HEK293 (cell line): Measurements from ENCODE around the gene PRSS8.

ENCODE experiments used
- BCL11B ChIP-seq: fragments of 450-650 bp; formaldehyde crosslinking; IDR thresholded peaks from 2 replicates; pipeline ENCODE4 v1.5.1; 2016; ENCODE audit warnings: low read depth, missing biosample characterization, missing genetic modification characterization
- CTCF ChIP-seq: fragments of 450-650 bp; formaldehyde crosslinking; IDR thresholded peaks from 2 replicates; pipeline ENCODE4 v1.5.1; 2016; ENCODE audit warnings: missing biosample characterization, missing genetic modification characterization
- KLF8 ChIP-seq: fragments of 450-650 bp; formaldehyde crosslinking; IDR thresholded peaks from 2 replicates; pipeline ENCODE4 v1.5.1; 2016; ENCODE audit warnings: missing biosample characterization, missing genetic modification characterization
- PBX3 ChIP-seq: sonication (generic); formaldehyde crosslinking; IDR thresholded peaks from 2 replicates; pipeline ENCODE4 v1.8.1; 2022; ENCODE audit warnings: mild to moderate bottlenecking, moderate library complexity, missing genetic modification reagents
- YY1 ChIP-seq: fragments of 450-650 bp; formaldehyde crosslinking; IDR thresholded peaks from 2 replicates; pipeline ENCODE4 v1.5.1; 2018; ENCODE audit warnings: missing biosample characterization, missing genetic modification characterization
- ZBTB1 ChIP-seq: fragments of 450-650 bp; formaldehyde crosslinking; IDR thresholded peaks from 2 replicates; pipeline ENCODE4 v1.5.1; 2016; ENCODE audit warnings: missing biosample characterization, missing genetic modification characterization
- ZBTB49 ChIP-seq: fragments of 450-650 bp; formaldehyde crosslinking; IDR thresholded peaks from 2 replicates; pipeline ENCODE4 v1.5.1; 2016; ENCODE audit warnings: missing biosample characterization, missing genetic modification characterization, low read depth
- ZNF132 ChIP-seq: fragments of 450-650 bp; formaldehyde crosslinking; IDR thresholded peaks from 2 replicates; pipeline ENCODE4 v1.5.1; 2017; ENCODE audit warnings: missing biosample characterization, missing genetic modification characterization, borderline replicate concordance
- ZNF24 ChIP-seq: fragments of 450-650 bp; formaldehyde crosslinking; IDR thresholded peaks from 2 replicates; pipeline ENCODE4 v1.5.1; 2016; ENCODE audit warnings: missing biosample characterization, missing genetic modification characterization
- ZNF366 ChIP-seq: fragments of 450-650 bp; formaldehyde crosslinking; conservative IDR thresholded peaks from 2 replicates; pipeline ENCODE4 v1.5.1; 2016; ENCODE audit warnings: missing biosample characterization, missing genetic modification characterization
- ZNF394 ChIP-seq: fragments of 450-650 bp; formaldehyde crosslinking; IDR thresholded peaks from 2 replicates; pipeline ENCODE4 v1.5.1; 2016; ENCODE audit warnings: missing biosample characterization, missing genetic modification characterization, mild to moderate bottlenecking, moderate library complexity, borderline replicate concordance
- ZNF416 ChIP-seq: fragments of 450-650 bp; formaldehyde crosslinking; IDR thresholded peaks from 2 replicates; pipeline ENCODE4 v1.5.1; 2016; ENCODE audit warnings: missing biosample characterization, missing genetic modification characterization
- ZNF558 ChIP-seq: fragments of 450-650 bp; formaldehyde crosslinking; IDR thresholded peaks from 2 replicates; pipeline ENCODE4 v1.5.1; 2016; ENCODE audit warnings: missing biosample characterization, missing genetic modification characterization

GRCh38 chr16:31113121-31114120 is 22.1 kb downstream of the PRSS8 start:
- no peak for TF ChIP-seq YY1 (tag by site-specific recombination)
- no peak for TF ChIP-seq BCL11B (tag by site-specific recombination)
- no peak for TF ChIP-seq CTCF
- no peak for TF ChIP-seq ZBTB49
- TF ChIP-seq PBX3, result no peak
- TF ChIP-seq ZNF366, result no peak
- TF ChIP-seq ZNF132 (tag by site-specific recombination), result no peak
- TF ChIP-seq KLF8 (tag by site-specific recombination), result no peak
- no peak for TF ChIP-seq ZBTB1
- no peak for TF ChIP-seq ZNF558 (tag by site-specific recombination)
- TF ChIP-seq ZNF24 (tag by site-specific recombination), result no peak
- no peak for TF ChIP-seq ZNF416 (tag by site-specific recombination)
- TF ChIP-seq ZNF394 (tag by site-specific recombination), result no peak
